NCI-H2107 (cell line): Measurements from ENCODE around the gene AP1G2.

ENCODE experiments used
- DNase-seq: peaks from one replicate; lab custom pipeline; 2025; lab: John Stamatoyannopoulos, UW

Gene AP1G2

GRCh38 chr14:23571701-23572523, 4.3 kb upstream of the AP1G2 start:
- no peak for DNase-seq

GRCh38 chr14:23570806-23571483, 3.4 kb upstream of the AP1G2 start:
- no peak for DNase-seq

- DNase-seq: peak; percentile 45
These were observed 2.0 kb upstream of the AP1G2 start for GRCh38 chr14:23569443-23570151.

GRCh38 chr14:23568600-23569331, 1.2 kb upstream of the AP1G2 start:
- DNase-seq: no peak

- DNase-seq: no peak
These were observed 519 bp upstream of the AP1G2 start for GRCh38 chr14:23568021-23568599.

- no peak for DNase-seq
These were observed 809 bp downstream of the AP1G2 start for GRCh38 chr14:23566778-23567185.

- no peak for DNase-seq
These were observed 1.3 kb downstream of the AP1G2 start for GRCh38 chr14:23566112-23566777.

GRCh38 chr14:23565626-23566025, 2.0 kb downstream of the AP1G2 start:
- DNase-seq: no peak

- no peak for DNase-seq
These were observed 2.7 kb downstream of the AP1G2 start for GRCh38 chr14:23564876-23565275.

- DNase-seq: no peak
These were observed 3.3 kb downstream of the AP1G2 start for GRCh38 chr14:23564181-23564812.

GRCh38 chr14:23563473-23564180, 4.0 kb downstream of the AP1G2 start:
- DNase-seq: no peak

- DNase-seq: peak; percentile 65
These were observed 4.6 kb downstream of the AP1G2 start for GRCh38 chr14:23562822-23563472.

- DNase-seq: no peak
These were observed 5.4 kb downstream of the AP1G2 start for GRCh38 chr14:23561873-23562821.

- DNase-seq: no peak
These were observed 6.3 kb downstream of the AP1G2 start for GRCh38 chr14:23561259-23561658.

GRCh38 chr14:23559926-23560520, 7.6 kb downstream of the AP1G2 start:
- DNase-seq: no peak

GRCh38 chr14:23559010-23559925, 8.3 kb downstream of the AP1G2 start:
- DNase-seq: peak; percentile 77
